Thyroid gland (tissue), 4 donors: ENCODE data around the gene NKX2-3.

ENCODE experiments used
- CTCF ChIP-seq, 6 experiments: fragments of 200-600 bp in 3 of 6; fragments of 450-650 bp in 3 of 6; sonication (generic) in 3 of 6; IDR thresholded peaks; one replicate each; pipeline ENCODE4 v1.5.1; 2016 to 2019; ENCODE audit warnings: antibody characterized with exemption in 6 of 6, mild to moderate bottlenecking in 2 of 6, inconsistent platforms in 1 of 6, moderate library complexity in 1 of 6
- POLR2A ChIP-seq, 2 donors: fragments of 450-650 bp; IDR thresholded peaks; one replicate each; pipeline ENCODE4 v1.6.1; 2017; ENCODE audit warnings: antibody characterized with exemption in 2 of 2, mild to moderate bottlenecking in 2 of 2, moderate library complexity in 1 of 2

- no peak for TF ChIP-seq CTCF (IDR thresholded peaks at IDR 0.05)
- no peak for TF ChIP-seq POLR2A (IDR thresholded peaks at IDR 0.05)
Observed at GRCh38 chr10:99583687-99584086, 50.9 kb downstream of the NKX2-3 start.
